NCI-H82 (cell line): ENCODE results near the gene GNG3.
A peak's percentile ranks its signal among the peaks of the same experiment; 100 is the strongest.
"Not testable (repeated sequence)": the region's sequence is repeated elsewhere in the genome, so short reads cannot be mapped to it uniquely, and the experiment has no call there.

Experiments used
- DNase-seq: peaks from one replicate; lab custom pipeline; 2025; lab: John Stamatoyannopoulos, UW

GNG3 gene

DNA sequence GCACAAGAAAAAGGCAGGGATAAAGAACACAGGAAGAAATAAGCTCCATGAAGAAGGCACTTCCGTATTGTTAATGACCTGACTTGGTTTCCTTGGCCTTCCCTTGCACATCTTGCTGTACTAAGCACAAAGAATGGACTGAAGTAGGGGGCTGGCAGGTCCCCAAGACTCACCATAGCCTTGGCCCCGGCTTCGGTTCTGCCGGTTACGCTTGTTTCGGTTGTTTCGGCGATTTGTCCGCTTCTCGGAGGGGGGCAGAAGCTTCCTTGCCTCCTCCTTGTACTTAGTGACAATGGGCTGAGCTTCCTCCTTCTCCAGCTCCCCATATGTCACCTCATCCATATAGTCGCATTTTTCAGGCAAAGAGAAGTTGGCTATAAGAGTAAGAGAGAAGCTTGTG lies 9.3 kb downstream of the GNG3 start:
- no peak for DNase-seq

DNA sequence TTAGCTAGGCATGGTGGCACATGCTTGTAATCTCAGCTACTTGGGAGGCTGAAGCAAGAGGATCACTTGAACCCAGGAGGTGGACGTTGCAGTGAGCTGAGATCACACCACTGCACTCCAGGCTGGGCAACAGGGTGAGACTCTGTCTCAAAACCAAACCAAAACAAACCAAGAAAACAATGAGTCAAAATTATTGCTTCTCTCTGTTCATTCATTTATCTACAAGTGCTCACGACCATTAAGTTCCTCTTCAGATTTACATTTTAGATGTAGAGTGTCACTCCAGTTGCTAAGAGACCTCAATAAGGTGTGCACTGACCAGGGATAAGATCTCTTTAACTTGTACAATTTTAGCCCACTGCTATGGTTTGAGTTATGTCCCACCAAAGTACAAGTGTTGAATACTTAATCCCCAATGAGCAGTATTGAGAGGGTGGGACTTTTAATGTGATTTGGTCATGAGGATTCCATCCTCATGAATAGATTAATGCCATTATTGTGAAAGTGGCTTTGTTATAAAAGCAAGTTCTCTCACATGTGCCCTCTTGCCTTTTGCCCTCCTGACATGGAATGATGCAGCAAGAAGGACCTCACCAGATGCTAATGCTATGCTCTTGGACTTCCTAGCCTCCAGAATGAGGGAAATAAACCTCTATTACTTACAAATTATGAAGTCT lies 12.0 kb downstream of the GNG3 start:
- DNase-seq: no peak

DNA sequence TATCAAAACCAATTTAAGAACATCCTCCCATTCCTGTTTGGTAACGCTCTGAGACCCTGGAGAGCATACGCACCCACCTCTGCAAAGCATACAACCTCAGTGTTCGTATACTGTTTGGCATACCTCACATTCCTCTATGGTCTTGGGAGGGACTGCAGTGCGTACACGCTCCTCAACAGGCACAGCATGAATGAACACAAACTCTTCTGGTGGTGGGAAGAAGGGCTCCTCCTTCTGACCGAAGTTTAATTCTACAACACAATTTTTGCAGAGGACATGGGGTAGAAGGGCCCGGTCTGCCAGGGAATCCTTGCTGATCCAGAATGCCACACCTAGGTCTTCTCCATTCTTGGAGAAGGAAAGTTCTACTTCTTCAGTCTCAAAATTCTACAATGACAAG lies 14.5 kb downstream of the GNG3 start:
- DNase-seq: no peak

DNA sequence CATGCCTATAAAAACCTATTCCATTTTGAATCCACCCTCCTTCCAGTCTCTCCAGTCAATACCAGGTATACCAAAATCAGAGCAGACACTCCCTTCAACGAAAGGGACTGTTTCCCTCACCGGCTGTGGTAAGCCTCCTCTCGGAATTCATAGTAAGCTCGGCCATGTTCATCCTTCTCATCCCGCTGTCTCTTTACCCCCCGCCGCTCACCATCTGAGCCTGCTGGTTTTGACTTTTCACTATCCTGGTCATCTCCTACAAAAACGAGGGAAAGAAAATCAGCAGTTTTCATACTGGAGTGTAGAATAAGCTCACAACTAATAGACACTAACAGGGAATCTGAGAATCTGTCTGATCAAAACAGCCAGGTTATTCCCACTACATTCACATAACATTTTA lies 16.7 kb downstream of the GNG3 start:
- DNase-seq: no peak

DNA sequence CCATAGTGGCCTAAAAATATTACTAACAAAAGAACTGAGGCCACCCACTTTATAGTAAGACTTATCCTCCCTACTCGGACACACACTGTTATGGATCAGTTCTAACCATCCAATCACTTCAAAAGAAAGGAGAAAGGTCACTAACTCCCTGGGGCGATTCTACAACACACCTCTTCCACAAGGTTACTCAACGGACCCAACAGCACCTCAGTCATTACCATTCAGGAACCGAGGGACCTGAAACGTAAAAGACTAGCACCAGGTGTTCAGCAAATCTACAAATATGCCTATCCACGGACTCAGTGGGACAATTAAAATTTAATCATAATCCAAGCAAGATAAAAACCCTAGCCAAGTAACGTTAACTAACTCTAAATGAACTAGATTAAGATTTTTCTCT lies 18.2 kb downstream of the GNG3 start:
- no peak for DNase-seq

DNA sequence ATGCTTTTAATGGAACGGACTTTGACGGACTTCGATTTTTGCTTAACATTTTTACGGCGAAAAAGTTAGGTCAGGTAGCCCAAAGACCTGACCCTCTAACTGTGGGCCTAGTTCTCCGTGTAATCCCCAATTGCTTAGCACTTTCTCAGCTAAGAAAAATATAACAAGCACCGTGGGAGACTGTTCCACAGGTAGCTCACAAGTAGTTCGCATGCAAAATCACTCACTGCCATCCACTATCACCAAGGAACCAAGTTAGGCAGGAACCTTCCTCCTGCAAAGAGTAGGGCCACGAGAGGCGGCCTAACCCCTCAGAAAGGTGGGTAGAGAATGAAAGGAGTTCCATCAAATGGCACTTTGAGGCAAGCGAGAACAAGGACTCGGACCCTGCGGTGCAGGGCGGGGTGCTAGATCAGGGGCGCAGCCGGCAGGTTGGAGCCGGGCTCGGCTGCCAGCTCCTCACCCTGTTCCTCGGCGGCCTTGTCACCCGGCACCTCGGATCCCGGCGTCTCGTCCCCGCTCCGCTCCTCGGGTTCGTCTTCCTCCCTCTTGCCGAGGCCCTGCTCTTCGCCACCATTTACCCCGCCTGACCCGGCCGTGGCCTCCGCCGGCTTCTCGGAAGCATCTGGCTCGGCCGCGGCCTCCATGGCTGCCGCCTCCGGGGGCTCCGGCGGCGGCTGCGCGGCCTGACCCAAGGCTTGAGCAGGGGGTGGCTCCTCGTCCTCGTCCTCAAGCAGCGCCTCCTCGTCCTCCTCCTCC lies 18.9 kb downstream of the GNG3 start:
- no peak for DNase-seq

DNA sequence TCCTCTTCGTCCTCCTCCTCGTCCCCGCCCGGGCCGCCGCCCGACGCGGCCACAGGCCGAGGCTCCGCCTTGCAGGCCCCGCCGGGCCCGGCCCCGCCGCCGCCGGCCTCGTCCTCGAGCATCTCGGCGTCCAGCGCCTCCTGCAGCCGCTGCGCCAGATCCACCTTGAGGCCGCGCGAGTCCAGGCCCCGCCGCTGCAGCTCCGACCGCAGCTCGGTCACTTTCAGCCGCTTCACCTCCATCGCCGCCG lies 19.4 kb downstream of the GNG3 start:
- DNase-seq: no peak

DNA sequence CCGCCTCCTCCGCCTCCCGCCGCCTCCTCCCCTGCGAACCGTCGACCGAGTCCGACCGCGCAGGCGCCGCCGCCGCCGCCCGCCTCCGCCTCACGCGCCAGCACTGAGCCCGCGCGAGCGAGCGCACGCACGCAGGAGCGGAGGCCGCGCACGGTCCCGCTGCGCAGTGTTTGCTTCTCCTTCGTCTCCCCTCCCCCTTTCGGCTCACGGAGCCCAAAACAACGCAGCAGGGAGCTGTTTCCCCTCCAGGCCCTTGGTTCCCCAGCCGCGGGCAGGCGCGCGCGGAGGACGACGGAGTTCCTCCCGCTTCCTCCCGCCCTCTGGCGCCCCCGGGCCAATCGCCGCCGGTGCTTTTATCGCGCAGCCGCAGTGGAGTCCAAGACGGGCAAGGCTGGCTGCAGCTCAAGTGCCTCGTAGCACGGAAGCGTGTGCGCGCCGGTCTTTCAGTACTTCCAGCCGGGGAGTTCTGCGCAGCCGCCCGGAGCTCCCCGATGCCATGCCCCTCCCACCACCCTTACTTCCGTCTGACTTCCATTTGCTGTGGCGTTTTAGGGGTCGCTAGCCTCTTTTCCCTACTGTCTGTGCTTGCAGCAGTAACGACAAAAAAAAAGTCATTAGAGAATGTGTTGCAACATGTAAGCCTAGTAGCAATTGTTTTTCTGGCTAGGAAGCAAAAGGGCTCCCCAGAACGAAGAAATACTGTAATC lies 19.8 kb downstream of the GNG3 start, which contains the start of gene HNRNPUL2:
TSS of gene HNRNPUL2 (minus strand) at position 293 of the 707 bp plus-strand sequence. CDS start 301 bp downstream, outside the sequence.
- peak; percentile 98 for DNase-seq

DNA sequence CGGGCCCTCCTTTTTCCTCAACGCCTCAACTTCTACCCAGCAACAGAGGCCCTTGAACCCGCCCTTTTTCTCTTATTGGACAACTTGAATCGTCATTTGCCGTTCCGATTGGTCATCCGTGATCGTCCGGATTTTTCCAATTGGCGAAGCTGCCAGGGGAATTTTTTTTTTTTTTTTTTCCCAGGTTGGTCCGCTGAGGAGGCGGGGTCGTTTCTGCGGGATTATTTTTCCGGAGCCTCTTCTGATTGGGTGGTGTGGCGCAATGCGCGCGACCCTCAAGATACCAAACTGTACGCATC lies 20.3 kb downstream of the GNG3 start:
- DNase-seq: peak; percentile 98

DNA sequence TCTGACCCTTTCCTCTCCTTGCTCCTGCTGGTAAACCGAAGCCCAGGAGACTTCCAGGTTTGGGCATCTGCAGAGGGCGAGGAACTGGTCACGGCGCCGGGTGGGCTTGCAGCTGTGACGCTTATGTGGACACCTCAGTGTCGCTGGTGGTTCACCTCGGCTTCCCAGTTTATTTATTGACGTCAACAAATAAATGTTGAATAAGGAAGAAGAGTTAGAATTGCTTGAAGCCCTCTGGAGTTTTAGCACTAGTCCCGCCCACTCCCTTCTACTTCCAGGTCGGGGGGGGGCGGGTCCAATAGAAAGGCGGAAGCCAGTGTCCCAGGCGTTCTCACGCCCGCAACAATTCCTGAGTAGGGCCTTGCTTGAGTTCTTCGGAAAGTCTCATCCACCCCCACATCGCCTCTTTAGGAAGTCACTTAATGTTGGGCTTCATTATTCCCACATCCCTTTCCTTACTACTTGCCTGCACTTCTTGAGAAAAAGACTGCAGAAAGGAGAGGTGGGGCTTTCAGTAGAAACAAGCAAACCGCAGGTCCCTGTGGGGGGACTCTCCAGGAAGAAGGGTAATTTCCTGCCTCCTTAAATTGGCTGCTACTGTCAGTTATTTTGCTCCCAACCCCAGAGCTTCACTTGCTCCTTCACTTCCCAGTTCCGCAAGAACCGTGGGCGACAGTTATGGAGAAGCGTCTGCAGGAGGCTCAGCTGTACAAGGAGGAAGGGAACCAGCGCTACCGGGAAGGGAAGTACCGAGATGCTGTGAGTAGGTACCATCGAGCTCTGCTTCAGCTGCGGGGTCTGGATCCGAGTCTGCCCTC lies 20.9 kb downstream of the GNG3 start, which contains the start of gene TTC9C:
TSS of gene TTC9C (plus strand) at position 316 of the 818 bp plus-strand sequence. CDS start at position 679, 363 bp downstream.
- peak; percentile 88 for DNase-seq

DNA sequence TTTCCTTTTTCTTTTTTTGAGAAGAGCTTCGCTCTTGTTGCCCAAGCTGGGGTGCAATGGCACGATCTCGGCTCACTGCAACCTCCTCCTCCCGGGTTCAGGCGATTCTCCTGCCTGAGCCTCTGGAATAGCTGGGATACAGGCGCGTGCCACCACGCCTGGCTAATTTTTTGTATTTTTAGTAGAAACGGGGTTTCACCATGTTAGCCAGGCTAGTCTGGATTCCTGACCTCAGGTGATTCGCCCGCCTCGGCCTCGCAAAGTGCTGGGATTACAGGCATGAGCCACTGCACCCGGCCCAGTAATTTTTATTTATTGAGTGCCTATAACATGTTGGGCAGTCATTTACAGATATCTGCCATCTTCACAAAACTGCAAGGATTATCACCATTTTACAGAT lies 22.6 kb downstream of the GNG3 start:
- not testable (repeated sequence) for DNase-seq

DNA sequence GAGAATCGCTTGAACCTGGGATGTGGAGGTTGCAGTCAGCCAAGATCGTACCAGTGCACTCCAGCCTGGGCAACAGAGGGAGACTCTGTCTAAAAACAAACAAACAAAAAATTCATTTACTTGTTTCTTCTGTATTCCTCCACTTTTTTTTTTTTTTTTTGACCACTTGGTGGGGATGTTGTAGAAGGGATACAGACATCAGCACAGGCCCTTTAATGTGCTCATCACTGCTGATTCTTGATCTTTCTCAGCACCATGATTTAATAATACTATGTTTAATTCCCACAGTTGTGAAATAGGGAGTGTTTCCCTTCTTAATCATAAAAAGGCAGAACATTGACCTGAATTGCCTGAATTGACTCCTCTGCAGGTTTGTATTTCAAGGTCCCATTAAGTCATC lies 25.4 kb downstream of the GNG3 start:
- peak; percentile 26 for DNase-seq

DNA sequence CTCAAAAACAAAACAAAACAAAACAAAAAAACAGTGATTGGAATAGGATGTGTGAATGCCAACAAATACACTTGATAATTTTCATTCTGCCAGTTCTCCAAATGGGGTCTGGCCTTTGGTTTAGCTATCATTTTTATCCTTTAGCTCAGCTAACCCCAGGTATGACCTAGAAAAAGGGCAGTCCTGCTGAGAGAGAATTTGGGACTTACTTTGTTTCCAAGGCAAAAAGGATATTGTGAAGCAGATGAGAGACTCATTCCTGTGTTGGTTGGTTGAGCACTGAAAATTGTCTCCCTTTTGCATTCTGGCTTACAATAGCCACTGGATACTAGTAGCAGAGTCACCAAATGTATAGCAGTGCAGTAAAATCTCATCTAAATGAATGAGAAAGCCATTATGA lies 29.7 kb downstream of the GNG3 start:
- DNase-seq: no peak

DNA sequence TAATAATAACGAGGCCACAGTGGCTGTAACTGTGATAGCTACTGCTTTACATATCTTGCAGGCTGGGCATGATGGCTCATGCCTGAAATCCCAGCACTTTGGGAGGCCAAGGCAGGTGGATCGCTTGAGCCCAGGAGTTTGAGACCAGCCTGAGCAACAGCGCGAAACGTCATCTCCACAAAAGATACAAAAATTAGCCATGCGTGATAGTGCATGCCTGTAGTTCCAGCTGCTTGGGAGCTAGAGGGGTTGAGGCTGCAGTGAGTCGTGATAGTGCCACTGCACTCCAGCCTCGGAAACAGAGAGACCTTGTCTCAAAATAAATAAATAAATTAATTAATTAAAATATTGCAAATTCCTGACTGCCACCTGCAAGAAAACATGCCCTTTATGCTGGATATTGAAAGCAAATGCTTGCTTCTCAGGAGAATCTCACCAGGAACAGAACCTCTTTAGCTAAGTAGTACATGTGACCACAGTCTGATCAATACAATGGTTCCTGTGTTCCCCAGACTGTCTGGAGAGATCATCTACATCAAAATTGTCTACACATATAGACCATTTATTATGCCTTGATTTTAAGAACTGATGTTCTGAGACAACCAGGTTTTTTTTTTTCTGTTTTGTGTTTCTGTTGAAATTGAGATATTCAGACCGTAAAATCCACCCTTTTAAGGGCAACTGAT lies 40.1 kb downstream of the GNG3 start:
- DNase-seq: no peak

DNA sequence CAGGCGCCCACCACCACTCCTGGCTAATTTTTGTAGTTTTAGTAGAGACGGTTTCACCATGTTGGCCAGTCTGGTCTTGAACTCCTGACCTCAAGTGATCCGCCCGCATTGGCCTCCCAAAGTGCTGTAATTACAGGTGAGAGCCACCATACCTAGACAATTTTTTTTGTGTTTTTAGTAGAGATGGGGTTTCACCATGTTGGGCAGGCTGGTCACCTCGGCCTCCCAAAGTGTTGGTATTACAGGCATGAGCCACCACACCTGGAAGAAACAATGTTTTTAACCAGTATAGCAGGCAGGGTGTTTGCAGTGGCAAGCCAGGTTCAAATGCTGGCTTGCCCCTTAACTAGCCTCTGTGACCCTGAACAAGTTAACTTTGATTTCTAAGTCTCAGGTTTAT lies 42.5 kb downstream of the GNG3 start:
- not testable (repeated sequence) for DNase-seq

DNA sequence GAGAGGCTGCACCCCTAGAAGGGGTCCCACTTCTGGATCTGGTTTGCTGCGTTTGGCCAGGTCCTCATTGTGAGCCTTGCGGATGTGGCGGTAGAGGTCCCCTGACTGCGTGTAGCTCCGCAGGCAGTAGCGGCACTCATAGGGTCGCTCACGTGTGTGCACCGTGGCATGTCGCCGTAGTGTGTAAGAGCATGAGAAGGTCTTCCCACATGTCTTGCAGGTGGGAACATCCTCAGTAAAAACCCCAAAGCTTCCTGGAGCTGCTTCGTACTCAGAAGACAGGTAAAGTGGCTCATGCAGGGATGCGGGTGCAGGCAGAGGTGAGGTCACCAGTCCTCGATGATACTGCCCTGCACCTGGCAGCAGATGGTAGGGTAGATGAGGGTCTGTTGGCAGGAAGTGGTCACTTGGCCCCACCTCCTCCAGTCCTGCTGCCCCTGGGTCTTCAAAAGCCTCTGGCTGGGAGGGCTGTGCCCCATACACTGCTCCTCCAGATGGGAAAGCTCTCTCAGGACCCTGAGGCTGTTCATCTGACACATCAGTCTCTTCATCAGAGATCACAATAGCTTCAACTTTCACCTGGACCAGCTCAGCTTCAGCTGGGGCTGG lies 44.8 kb downstream of the GNG3 start:
- no peak for DNase-seq

DNA sequence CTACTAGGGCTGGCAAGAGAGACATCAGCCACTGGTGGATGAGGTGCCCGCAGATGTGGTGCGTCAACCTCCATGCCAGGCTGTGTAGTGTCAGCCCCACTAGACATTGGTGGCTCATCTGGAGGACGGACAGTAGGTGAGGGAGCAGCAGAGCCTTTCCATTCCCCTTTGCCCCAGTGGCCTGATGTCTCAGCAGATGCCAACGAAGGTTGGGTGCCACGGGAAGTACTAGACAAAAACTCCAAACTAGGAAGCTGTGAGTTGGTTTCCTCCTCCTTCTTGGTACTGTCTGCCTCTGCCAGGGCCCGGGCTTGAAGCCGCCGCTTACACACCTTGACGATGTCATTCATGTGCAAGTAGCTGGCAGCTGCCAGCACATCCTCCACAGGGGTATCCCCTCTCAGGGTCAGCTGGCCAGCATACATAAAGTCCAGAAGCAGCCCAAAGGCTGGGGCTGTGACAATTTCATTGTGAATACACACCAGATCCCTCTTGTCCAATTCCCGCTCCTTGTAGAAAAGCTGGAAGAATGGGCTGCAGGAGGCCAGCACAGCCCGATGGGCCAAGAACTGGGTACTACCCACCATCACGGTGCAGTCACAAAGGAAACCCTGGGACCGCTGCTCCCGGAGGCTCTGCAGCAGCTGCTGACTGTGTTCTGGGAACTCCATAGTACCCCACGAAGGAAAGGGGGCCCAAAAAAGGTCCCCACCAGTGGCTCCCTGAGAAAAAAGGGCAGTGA lies 45.7 kb downstream of the GNG3 start:
- DNase-seq: no peak

DNA sequence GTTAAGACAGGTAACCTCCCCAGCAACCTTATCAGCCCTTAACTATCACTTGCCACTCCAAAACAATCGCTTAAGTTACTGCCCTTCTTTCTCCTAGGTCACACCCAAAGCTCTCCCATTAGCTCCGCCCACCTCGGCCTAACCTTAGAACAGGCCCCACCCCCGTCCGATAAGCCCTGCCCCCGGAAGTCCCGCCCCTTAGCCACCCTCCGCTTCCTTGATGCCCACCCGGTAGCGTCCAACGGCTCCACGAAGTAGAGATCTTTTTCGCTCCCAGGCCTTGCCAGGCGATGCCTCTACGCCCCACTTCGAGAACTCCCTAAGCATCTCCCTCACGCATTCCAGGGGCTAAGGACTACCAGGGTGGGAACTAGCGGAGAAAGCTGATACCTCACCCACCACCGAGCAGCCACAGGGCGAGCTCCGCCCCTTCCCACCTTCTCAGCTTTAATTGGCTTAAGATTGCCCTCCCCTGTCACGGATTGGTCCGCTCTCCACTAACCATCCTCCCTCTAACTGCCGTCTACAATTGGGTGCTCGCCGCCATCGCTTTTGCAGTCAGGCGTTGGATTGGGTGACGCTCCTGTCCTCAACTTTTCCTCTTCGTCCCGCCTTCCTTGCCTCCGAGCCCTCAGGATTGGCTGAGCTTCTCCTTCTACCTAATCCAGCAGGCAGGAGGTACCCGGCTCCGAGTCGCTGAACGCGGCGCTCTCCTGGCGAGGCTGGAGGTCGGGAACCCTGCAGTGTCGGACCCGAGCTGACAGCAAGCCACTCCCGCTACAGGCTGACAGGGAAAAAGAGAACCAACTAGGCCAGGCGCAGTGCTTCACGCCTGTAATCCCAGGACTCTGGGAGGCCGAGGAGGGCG lies 46.5 kb downstream of the GNG3 start, which contains the start of gene ZBTB3:
TSS of gene ZBTB3 (minus strand) at position 425 of the 868 bp plus-strand sequence. CDS start 496 bp downstream, outside the sequence.
- DNase-seq: peak; percentile 99

DNA sequence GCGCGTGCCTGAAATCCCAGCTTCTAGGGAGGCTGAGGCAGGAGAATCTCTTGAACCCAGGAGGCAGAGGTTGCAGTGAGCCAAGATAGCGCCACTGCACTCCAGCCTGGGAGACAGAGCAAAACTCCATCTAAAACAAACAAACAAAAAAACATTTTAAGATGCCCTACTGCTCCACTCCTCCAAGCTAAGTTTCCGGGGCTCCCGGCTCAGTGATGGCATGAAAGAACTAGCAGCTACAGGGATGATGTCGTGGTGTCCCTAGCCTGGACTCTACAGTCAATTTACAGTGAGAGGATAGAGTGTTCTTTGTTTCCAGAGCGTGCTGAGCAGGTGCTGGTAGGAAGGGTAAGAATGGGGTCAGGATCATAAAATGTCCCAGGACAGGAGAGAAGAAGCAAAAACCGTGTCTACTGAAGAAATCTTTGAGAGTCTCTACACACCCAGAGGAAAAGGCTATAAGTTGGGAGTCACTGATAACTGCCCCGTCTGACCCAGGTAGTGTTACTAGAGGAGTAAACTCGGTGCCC lies 47.7 kb downstream of the GNG3 start:
- no peak for DNase-seq
